ENCODE data around the gene ZNF511.

ZNF511 gene

DNA sequence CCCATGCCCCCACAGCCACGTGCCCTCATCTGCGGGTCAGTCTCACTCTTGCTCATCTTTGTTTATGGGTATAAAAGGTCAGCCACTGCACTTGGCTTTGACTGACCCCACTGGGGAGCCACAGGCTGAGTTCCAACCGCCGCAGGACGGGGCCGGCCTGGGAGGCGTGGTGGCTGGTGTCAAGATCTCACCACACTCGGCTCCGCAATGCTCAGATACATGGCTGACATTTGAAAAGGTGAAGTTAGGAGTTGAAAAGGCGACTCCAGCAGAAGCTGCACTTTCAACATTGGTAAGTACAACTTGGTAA, 14.9 kb upstream of the ZNF511 start:
- DNase-seq: no peak

DNA sequence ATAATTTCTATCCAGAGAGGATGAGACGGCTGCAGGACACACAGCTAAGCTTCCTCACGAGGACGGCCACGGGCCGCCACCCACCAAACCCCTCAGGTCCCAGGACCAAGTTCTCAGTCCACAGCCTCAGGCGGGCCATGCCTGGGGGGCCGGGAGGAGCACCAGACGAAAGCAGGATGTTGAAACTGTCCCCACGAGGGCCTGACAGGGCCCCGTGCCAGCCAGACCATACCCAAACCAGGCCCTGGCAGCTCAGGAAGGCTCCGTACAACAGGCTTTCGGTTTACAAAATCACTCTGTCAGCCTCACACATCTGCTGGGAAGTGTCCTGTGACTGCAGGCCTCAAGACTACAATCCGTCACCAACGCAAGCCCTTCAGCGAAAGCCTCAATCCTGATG, 14.5 kb upstream of the ZNF511 start:
- DNase-seq: peak in 2 of 14 donors; percentile 44 to 45

DNA sequence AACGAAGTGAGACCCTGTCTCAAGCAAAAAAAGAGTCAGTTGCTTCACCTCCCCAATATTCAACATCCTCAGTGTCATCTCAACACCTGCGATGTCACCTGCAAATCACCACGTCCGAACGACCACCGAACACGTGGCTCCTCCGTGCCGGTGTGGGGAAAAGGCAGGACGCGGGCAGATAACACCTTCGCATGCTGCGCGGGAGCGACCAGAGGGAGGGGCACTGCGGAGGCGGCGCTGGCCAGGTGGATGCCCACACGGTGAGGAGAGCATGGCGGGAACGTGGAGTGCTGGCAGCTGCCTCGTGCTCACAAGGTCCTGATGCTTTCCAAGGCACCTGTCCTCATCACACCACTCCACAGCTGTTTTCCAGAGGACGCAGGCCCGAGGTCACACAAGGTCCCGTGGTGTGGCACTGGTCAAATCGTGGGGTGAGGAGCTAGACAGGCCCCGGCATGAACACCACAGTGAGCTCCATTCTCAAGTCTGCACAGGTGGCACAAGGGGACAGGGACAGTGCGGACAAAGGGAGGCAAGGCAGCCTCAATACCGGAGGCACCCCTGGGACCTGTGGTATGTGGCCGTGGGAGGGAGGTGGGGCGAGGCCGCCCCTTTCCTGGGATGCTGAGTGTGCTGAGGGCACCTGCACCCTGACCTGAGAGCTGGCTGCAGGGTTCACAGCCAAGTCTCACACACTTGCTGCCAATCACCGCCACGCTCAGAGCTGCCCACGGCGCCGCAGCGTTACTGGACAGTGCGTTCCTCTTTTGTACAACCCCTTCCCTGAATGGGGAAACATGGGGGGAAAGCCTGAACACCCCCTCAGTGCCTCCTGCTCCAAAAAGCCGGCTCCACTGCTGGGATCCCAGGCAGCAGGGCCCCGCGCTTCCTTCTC, 13.0 kb upstream of the ZNF511 start:
- DNase-seq: no peak

DNA sequence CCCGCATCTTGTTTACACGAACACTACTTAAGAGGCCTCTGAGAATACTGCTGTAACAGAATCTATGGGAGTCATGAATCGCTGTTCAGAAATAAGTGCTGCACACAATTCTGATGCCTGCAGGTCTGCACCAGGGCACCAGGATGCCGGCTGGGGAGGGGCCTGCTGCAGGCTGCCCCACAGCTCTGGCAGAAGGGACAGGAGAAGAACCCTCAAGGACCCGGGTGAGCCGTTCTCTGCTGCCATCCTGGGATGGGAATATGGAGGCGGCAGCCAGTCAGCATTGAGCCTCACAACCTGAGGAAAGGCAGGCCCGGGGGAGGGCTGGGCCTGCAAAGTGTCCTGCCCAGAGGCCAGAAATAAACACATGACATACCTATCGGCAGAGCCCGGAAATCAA, 11.2 kb upstream of the ZNF511 start:
- DNase-seq: no peak

DNA sequence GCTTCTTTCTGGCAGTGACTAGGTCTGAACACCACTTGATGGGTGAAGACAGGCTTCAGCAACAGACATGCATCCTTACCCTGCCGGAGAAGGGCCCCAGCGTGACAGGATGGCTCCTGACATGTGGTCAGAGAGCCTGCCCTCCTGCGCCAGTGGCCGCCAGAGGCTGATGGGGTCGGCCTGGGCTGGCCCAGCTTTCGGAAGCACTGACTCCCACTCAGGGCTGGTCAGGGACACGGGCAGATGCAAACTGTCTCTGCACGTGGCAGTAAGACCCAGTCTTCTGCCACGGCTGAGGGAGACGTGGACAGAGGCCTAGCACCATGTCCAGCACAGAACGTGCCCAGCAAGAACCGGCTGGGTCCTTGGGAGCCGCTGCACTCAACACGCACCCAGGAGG, 10.2 kb upstream of the ZNF511 start:
- no peak for DNase-seq

DNA sequence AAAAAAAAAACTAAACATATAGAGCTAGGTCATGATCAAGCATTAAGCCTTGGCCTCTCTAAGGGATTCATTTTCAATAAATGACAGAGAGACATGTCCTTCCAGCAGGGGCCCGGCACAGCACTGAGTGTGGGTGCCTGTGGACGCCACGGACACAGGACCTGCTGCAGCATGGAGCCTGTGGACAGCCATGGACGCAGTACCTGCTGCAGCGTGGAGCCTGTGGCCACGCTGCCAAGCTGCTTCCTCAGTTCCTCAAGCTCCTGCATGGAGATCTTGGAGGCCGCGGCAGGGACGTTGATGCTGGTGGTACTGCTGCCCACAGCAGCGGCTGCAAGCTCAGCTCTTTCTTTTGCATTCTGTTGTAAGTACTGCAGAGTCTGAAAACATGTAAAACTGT, 9.5 kb upstream of the ZNF511 start:
- DNase-seq: no peak

DNA sequence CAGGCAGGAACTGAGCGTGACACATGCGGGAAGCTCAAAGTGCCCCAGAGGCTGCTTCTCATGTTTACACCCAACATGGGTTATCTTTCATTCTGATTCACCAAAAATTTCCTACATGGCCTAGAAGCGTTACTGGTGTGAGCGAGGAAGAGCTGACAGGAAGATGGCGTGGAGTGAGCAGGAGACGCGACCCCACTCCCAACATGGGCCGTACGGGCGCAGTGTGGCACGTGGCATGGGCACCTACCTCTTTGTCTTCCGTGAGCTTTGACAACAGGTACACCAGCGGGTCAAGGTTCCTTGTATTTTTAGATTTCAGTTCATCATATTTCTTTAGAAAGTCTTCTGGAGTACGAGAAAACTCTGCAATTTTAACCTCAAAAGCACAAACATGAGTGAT, 9.0 kb upstream of the ZNF511 start:
- no peak for DNase-seq

DNA sequence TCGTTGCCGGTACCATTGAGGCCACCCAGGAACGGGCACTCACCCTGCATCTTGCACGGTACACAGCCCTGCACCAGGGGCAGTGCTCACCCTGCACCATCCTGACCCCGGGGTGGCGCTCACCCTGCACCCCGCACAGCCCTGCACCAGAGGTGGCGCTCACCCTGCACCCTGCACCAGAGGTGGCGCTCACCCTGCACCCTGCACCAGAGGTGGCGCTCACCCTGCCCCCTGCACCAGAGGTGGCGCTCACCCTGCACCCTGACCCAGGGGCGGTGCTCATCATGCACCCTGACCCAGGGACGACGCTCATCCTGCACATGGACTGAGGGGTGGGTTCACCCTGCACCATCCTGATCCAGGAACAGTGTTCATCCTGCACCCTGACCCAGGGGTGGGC, 6.5 kb upstream of the ZNF511 start:
- DNase-seq: no peak

DNA sequence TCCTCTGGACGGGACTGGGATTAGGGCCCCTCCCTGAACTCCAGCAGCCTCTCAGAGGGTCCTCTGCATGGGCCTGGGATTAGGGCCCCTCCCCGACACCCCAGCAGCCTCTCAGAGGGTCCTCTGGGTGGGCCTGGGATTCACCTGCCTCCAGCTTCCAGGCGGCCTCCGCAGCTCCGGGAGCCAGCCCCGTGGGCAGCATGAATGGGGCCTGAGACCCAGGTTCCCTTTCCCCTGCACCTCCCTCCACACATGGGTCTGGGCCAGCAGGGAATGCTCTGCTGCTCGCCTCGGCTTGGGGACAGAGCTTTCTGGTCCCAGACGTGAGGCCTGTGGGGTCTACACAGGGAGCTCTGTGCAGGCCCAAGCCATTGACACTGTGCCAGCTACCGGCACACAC, 5.5 kb upstream of the ZNF511 start:
- DNase-seq: no peak

DNA sequence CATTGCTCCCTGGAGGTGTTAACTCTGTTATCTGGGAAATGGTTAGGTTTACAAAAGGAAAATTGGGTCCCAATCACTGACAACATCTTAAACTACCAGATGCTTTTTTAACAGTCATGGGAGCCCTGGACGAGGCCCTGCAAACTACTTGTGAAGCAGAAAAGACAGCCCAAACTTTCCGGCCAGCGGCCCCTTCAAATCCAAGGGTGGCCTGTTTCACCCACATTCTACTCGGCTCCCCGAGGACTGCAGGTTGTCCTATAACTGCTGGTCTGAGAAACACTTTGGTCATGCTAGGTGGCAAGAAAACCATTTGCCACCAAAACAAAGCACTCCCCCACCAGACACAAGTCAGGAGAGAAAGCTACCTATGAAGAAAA, 2.6 kb upstream of the ZNF511 start:
- no peak for DNase-seq

DNA sequence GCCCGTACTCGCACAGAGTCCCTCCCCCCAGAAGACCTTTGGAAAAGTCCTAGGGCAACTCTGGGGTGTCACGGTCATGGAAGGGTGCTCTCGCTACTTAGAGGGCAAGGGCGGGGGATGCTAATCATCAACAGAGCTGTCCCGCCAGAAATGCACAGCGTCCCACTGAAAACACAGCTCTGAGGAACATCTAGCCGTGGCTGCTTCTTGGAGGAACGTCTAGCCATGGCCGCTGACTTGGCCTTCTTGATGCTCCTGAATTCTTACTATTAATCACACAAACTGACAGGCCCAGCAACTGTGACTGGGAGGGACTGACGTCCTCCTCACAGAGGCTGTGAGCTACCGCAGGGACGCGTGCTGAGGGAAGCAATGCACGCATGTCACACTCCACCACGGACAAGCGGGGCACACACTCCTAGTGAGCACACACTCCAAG, 1.8 kb upstream of the ZNF511 start:
- no peak for DNase-seq

DNA sequence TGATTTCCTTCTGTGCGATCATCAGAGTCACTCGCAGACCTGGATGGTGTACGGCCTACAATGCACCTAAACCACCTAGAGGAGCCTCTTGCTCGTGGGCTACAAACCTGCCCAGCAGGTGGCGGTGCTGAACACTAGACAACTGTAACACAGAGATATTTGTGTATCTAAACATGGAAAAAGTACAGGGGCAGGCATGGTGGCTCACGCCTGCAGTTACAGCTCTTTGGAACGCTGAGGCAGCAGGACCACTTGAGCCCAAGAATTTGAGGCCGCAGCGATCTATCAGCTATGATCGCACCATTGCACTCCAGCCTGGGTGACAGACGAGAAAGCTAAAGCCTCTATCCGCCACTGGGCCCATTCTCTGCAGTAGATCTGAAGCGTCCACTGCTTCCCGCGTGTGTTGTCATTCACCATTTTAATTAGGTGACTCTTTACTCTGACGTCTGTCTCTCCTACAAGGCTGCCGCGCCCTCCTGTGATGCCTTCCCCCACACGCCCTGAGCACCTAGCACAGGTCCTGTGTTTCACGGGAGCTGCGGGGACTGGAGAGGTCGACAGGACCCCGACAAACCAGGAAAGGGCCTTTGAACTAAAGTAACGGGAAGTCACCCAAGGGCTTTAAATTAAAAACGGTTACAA, 816 bp upstream of the ZNF511 start:
- peak in 1 of 14 donors; percentile 40 for DNase-seq

DNA sequence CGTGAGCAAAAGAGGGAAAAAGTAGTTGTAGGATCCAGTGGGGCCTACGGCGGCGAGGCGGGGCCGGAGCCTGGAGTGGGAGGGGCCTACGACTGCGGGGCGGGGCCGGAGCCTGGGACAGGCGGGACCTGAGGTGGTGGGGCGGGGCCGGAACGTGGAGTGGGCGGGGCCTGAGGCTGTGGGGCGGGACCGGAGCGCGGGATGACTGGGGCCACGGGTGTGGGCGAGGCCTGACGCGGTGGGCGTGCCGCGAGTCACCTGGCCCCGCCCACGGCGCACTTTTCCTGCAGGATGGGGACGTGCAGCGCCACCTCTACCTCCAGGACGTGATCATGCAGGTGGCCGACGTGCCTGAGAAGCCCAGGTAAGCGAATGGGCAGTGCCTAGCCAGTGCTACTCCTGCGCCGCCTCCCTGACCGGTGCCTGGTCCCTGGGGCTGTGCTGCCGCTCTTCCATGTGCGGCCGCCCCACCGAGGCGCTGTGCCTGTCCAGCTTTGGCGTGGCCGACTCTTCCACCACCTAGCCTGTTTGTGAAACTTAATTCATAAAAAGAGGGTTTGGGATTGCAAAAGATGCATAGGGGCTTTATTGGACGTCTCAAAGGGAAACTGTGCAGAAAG, 496 bp downstream of the ZNF511 start:
- peak in 13 of 14 donors; percentile 70 to 95 (median 90) for DNase-seq

DNA sequence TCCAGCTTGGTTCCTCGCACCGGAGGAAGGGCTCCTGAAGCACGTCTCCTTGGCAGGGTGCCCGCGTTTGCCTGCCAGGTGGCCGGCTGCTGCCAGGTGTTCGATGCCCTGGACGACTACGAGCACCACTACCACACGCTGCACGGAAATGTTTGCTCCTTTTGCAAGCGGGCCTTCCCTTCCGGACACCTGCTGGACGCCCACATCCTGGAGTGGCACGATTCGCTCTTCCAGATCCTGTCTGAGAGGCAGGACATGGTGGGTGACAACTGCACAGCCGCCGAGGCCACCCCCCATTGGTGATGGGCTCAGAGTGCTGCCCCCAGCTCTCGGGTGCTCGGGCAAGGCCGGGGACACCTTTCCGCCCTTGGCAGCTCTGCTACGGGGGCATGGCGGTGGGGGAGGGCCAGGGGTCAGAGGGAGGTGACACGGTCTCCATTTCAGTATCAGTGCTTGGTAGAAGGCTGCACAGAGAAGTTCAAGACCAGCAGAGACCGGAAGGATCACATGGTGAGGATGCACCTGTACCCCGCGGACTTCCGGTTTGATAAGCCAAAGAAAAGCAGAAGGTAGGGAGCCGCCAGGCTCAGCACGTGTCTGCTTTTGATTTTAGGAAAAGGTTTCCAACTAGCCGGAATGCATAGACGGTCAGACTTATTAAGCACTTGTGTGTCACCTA, 1.1 kb downstream of the ZNF511 start:
- DNase-seq: no peak

DNA sequence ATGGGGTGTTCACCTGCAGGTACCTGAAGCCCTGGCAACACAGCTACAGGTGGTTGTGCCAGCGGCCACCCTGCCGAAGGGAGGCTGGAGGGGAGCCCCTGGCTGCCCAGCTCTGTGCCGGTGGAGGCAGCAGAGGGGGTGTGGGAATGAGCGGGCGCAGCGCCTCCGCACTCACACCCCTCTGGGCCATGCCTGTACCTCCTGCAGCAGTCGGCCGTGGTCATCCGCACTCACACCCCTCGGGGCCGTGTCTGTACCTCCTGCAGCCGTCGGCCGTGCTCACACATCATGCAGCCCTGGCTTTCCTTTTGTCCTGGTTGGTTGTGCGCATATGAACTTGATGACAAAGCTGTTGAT, 1.7 kb downstream of the ZNF511 start:
- no peak for DNase-seq

DNA sequence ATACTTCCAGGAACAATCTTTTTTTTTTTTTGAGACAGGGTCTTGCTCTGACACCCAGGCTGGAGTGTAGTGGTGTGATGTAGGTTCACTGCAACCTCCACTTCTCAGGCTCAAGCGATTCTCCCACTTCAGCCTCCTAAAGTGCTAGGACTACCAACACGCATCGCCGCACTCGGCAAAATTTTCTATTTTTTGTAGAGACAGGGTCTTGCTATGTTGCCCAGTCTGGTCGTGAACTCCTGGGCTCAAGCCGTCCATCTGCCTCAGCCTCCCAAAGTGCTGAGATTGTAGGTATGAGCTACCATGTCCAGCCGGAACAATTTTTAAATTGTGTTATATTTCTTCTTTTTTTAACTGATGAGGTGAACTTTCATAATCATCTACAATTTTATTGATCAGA, 2.1 kb downstream of the ZNF511 start:
- DNase-seq: no peak

DNA sequence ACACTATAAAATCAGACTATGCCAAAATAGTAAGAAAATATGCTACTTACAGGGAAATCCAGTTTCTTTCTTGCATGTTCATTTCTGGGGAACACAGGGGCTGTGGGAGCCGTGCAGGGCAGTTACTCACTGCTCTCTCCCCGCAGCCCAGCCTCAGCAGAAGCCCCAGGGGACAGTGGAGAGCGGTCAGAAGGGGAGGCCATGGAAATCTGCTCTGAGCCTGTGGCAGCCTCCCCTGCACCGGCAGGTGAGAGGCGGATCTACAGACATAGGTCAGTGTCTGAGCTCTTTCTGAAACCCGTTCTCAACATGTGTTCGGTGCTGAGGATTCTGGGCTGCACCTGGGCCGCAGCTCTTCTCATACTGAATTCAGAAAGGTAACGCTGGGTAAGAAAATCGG, 2.9 kb downstream of the ZNF511 start:
- no peak for DNase-seq

DNA sequence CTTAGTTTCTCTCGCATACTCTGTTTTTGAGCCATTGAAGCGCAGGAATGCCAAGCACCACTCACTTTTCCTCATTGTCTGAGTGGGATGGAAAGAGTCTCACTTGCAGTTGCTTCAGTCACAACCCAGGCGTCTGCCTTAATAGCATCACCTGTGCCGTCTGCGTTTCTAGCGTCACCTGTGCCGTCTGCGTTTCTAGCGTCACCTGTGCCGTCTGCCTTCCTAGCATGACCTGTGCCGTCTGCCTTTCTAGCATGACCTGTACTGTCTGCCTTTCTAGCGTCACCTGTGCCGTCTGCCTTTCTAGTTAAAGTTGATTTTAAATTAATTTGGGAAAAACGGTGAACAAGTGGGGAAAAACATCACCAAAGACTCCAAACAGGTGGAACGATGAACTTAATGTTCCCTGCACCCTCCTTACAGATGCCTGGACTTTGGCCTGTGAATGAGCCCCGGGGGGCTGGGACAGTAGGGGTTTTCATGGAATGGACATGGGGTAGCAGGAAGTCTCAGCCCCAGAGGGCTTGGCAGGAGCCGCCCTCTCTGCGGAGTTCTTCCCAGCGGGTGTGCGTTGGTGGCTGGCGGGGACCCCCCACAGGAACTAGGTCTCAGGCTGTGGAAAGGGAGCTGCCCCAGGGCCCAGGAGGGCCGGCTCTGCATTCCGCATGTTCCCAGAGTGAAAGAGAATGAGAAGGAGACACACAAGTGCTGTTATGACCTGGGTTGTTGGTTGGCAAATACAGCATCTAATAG, 3.5 kb downstream of the ZNF511 start:
- DNase-seq: no peak

DNA sequence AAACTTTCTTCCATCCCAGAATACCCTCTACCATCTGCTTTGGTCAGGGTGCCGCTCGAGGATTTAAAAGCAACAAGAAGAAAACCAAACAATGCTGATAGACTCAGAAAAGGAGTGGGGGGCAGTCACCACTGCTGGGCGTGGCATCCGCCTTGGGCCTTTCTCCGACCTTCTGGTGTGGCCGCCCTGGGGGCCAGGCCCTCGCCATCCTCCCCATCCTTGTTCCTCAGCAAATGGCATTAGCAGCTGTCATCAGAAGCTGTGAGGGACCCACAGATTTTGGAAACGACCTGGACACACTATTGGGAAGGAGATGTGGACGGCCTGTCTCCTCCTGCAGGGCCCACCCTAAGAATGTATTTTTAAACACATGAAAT, 4.0 kb downstream of the ZNF511 start:
- no peak for DNase-seq

DNA sequence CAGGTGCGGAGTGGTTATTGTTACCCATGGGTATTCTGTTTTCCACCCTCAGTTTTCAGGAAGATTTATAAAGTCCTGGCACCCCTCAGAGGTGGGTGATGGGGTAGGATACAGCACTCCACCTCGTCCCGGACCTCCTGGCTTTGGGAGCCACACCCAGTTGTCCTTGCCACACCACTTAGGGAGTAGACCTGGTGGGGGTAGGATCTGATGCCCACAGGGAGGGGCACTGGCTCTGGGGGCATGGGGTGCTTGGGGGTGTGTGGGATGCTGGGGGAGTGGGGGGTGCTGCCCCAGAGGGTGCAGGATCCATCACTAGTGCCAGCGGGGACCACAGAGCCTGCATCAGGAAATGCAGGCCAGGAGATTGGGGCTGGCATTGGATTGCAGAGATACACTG, 4.5 kb downstream of the ZNF511 start:
- no peak for DNase-seq

DNA sequence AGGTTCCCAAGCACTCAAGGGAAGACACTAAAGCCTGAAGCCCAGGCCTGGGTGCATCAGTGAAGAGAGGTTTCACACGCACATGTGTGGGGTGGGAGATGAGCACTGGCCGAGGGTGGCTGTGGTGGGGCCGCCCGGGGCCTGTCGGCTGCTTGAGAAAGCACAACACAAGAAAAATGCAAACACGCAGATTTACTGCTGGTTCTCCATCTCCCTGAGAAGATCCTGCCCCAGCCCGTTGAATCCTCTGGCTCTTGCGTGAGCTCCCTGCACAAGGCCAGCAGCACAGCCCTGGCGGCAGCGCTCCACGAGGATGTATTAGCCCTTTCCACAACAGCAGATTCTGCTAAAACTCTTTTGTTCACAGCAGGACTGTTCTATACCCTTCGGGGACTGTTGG, 6.2 kb downstream of the ZNF511 start:
- DNase-seq: no peak

DNA sequence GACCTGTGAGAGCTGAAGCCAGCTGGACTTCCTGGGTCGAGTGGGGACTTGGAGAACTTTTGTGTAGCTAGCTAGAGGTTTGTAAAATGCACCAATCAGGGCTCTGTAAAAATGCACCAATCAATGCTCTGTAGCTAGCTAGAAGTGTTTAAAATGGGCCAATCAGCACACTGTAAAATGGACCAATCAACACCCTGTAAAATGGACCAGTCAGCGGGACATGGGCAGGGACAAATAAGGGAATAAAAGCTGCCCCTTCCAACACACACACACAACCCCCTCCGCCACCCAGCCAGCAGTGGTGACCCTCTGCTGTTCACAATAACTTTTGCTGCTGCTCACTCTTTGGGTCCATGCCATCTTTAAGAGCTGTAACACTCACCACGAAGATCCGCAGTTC, 7.1 kb downstream of the ZNF511 start:
- no peak for DNase-seq

DNA sequence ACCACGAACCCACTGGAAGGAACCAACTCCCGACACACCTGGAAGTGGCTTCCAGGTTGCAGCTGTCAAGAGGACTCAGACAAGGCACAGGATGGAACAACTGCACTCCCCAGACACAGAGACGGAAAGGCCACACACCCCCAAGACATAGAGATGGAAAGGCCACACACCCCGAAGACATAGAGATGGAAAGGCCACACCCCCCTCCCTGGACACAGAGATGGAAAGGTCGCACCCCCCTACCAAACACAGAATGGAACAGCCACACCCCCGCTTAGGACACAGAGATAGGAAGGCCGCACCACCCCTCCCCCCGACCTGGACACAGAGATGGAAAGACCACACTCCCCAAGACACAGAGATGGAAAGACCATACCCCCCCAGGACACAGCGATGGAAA, 7.6 kb downstream of the ZNF511 start:
- no peak for DNase-seq
